Measurements from ENCODE around the gene JARID2. TPM values are rescaled to one million over a fixed set of nuclear protein-coding genes. Genes with fewer than 3 reads are reported as not detected.

Gene JARID2
- total and polyA plus RNA-seq, 2 of the 4 experiments (the other 2 are of a cell fraction) = 9.6 to 12.9 TPM

DNA sequence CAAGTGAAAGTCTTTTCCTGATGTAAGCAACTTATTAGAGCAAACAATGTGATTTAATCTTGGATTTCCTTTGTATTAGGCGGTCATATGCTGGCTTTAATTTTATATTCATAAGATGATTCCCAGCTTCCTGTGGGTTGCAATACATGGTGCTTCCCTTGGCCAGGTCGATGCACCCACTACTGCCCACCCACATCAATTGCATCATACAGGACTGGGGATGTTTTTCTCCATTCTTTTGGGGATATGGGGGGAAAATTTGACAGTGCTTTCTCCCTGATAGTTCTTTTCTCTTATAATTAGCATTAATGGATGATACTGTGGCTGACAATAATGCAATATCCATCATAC, 187.6 kb downstream of the JARID2 start:
- dilution Hi-C loops (cut with HindIII; ENCODE audit: low sequenced_read_pairs, unreplicated experiment) (no loop called here), in situ Hi-C loops (cut with MboI; ENCODE audit: low sequenced_read_pairs) (no loop called here), intact Hi-C loops (cut with micrococcal nuclease) (no loop called here)
- Histone ChIP-seq H3K23ac (ENCODE audit: low read depth, low read length) (no peak overlapping the region), H4K91ac (ENCODE audit: insufficient read depth, low read depth, low read length) (no peak overlapping the region), H4K8ac (ENCODE audit: low read depth in 2 of 2, low read length in 2 of 2) (no peak overlapping the region), H3K56ac (ENCODE audit: extremely low read depth, insufficient read depth, low read length) (no peak overlapping the region), H3K18ac (ENCODE audit: low read depth, low read length) (no peak overlapping the region), H2BK20ac (ENCODE audit: low read depth, low read length) (no peak overlapping the region), H3K27me3 (ENCODE audit: control insufficient read depth, insufficient read depth, low read length) (no peaks in the 10 kb centered on the region), H3K4me1 (ENCODE audit: control insufficient read depth, insufficient read depth, low read length) (peaks cover 24% of the 10 kb centered on the region), H2BK120ac (ENCODE audit: low read depth, low read length) (no peak overlapping the region), H3K9me3 (ENCODE audit: control insufficient read depth, insufficient read depth, low read length) (no peaks in the 10 kb centered on the region; the same call in 1 of the 2 replicates), H3K4ac (ENCODE audit: low read depth, low read length) (no peak overlapping the region), H2BK15ac (ENCODE audit: low read depth, low read length) (no peak overlapping the region), H3K4me2 (ENCODE audit: low read depth, low read length) (no peak overlapping the region), H3K36me3 (ENCODE audit: control insufficient read depth, insufficient read depth, low read length) (no peaks in the 10 kb centered on the region), H3K9me1 (ENCODE audit: insufficient read depth, low read length) (peaks cover 21% of the 10 kb centered on the region), H4K20me1 (ENCODE audit: insufficient read depth, low read length) (peaks cover 87% of the 10 kb centered on the region), H3K4me3 (ENCODE audit: insufficient read depth, low read depth, low read length) (no peak overlapping the region), H2AK9ac (replicated peaks; ENCODE audit: low read depth, low read length, poor library complexity) (no peak overlapping the region), H3K79me1 (ENCODE audit: low read depth in 1 of 2, low read length in 2 of 2) (peaks cover 47 to 83% of the 10 kb centered on the region in 2 experiments), H4K5ac (ENCODE audit: low read depth, low read length) (no peak overlapping the region), H2AFZ (replicated peaks; ENCODE audit: low read length, poor library complexity) (no peak overlapping the region), H3K9ac (ENCODE audit: low read depth, low read length) (no peak overlapping the region), H2AK5ac (ENCODE audit: low read depth, low read length) (no peak overlapping the region), H2BK5ac (ENCODE audit: low read depth, low read length, poor library complexity, severe bottlenecking) (no peak overlapping the region), H3K14ac (replicated peaks; ENCODE audit: low read depth, low read length) (no peak overlapping the region), H3K27ac (ENCODE audit: insufficient read depth, low read length) (no peak overlapping the region)
- POLR2A ChIA-PET (ENCODE audit: unreplicated experiment) = no interaction called here
- no TSS peak for BruUV-seq (replicated peaks)
- DNase-seq = no peak
- 0 out of 2 replicates have a peak, but pooled peaks have one; percentile 22 for TF ChIP-seq CEBPB (IDR thresholded peaks at IDR 0.05; ENCODE audit: low read depth, low read length)
- no peak for TF ChIP-seq FOS (IDR thresholded peaks at IDR 0.05; ENCODE audit: low read depth, low read length)
- TF ChIP-seq MXI1 (IDR thresholded peaks at IDR 0.05; ENCODE audit: borderline replicate concordance, low read depth, low read length) = no peak
- TF ChIP-seq POLR2A (IDR thresholded peaks at IDR 0.05; ENCODE audit: low read depth, low read length) = no peak
- TF ChIP-seq BHLHE40 (IDR thresholded peaks at IDR 0.05; ENCODE audit: low read depth, low read length) = no peak
- no peak for ATAC-seq (ENCODE audit: low read depth)
- CTCF ChIA-PET = no interaction called here
- WGBS, 2 experiments (ENCODE audit: extremely low coverage in 2 of 2, insufficient read length in 1 of 2) = no CpG with 5 or more reads among the region's 2 CpGs
